Nephron (organoid): ENCODE measurements around the gene GTF3C1.

Experiments used
- H3K27ac Mint-ChIP-seq, 3 experiments: 2 replicates each; pipeline ENCODE4 v1.8.0; 2020; ENCODE audit warnings: mixed read lengths in 3 of 3, mild to moderate bottlenecking in 2 of 3, moderate library complexity in 1 of 3
- H3K27me3 Mint-ChIP-seq: 2 replicates; pipeline ENCODE4 v1.8.0; 2021; ENCODE audit warnings: low read depth, mild to moderate bottlenecking, moderate library complexity, mixed read lengths
- H3K36me3 Mint-ChIP-seq: 2 replicates; pipeline ENCODE4 v1.8.0; 2020; ENCODE audit warnings: low read depth, mixed read lengths
- H3K4me1 Mint-ChIP-seq: 2 replicates; pipeline ENCODE4 v1.8.0; 2020; ENCODE audit warnings: mixed read lengths
- H3K4me3 Mint-ChIP-seq, 3 experiments: 2 replicates each; pipeline ENCODE4 v1.8.0; 2020; ENCODE audit warnings: mild to moderate bottlenecking in 3 of 3, mixed read lengths in 3 of 3, moderate library complexity in 2 of 3
- H3K9me3 Mint-ChIP-seq: 2 replicates; pipeline ENCODE4 v1.8.0; 2020; ENCODE audit warnings: mixed read lengths
- TF ChIP-seq, protein P1 (sequence below), 3 experiments: fragments of 200-600 bp; sonication (generic); IDR thresholded peaks; one replicate each; pipeline ENCODE4 v1.5.0; 2021; ENCODE audit warnings: antibody characterized with exemption in 3 of 3; ENCODE audit not compliant: unreplicated experiment in 3 of 3

GTF3C1 gene

DNA sequence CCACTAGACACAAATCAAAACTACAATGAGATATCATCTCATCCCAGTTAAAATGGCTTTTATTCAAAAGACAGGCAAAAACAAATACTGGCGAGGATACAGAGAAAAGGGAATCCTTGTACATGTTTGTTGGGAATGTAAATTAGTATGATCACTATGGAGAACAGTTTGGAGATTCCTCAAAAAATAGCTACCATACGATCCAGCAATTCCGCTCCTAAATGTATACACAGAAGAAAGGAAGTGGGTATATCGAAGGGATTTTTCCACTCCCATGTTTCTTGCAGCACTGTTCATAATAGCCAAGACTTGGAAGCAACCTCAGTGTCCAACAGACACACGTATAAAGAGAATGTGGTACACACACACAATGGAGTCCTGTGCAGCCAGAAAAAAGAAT is 35.5 kb upstream of the GTF3C1 start:
- Mint-ChIP-seq H3K27ac (no peak overlapping the region), H3K36me3 (peaks cover 37% of the 10 kb centered on the region), H3K9me3 (peaks cover 4% of the 10 kb centered on the region), H3K4me1 (peaks cover 17% of the 10 kb centered on the region), H3K4me3 (no peak overlapping the region), H3K27me3 (no peaks in the 10 kb centered on the region)
- TF ChIP-seq, protein P1, sequence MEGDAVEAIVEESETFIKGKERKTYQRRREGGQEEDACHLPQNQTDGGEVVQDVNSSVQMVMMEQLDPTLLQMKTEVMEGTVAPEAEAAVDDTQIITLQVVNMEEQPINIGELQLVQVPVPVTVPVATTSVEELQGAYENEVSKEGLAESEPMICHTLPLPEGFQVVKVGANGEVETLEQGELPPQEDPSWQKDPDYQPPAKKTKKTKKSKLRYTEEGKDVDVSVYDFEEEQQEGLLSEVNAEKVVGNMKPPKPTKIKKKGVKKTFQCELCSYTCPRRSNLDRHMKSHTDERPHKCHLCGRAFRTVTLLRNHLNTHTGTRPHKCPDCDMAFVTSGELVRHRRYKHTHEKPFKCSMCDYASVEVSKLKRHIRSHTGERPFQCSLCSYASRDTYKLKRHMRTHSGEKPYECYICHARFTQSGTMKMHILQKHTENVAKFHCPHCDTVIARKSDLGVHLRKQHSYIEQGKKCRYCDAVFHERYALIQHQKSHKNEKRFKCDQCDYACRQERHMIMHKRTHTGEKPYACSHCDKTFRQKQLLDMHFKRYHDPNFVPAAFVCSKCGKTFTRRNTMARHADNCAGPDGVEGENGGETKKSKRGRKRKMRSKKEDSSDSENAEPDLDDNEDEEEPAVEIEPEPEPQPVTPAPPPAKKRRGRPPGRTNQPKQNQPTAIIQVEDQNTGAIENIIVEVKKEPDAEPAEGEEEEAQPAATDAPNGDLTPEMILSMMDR (IDR thresholded peaks at IDR 0.05; ENCODE audit: unreplicated experiment in 3 of 3), result no peak

GRCh38 chr16:27583634-27584033 is 33.9 kb upstream of the GTF3C1 start:
- H3K4me1 Mint-ChIP-seq, result peaks cover 32% of the 10 kb centered on the region
- H3K36me3 Mint-ChIP-seq, result peaks cover 35% of the 10 kb centered on the region
- TF ChIP-seq, protein P1 (IDR thresholded peaks at IDR 0.05; ENCODE audit: unreplicated experiment in 3 of 3), result no peak
- H3K4me3 Mint-ChIP-seq, result no peak overlapping the region
- peaks cover 4% of the 10 kb centered on the region for H3K9me3 Mint-ChIP-seq
- H3K27me3 Mint-ChIP-seq, result no peaks in the 10 kb centered on the region
- no peak overlapping the region for H3K27ac Mint-ChIP-seq

- Mint-ChIP-seq H3K4me3 (no peak overlapping the region), H3K27me3 (no peaks in the 10 kb centered on the region), H3K27ac (no peak overlapping the region), H3K36me3 (peaks cover 35% of the 10 kb centered on the region), H3K9me3 (peaks cover 4% of the 10 kb centered on the region), H3K4me1 (peaks cover 36% of the 10 kb centered on the region)
- TF ChIP-seq, protein P1 (IDR thresholded peaks at IDR 0.05; ENCODE audit: unreplicated experiment in 3 of 3), result no peak
Observed at GRCh38 chr16:27582883-27583282, 33.2 kb upstream of the GTF3C1 start.

DNA sequence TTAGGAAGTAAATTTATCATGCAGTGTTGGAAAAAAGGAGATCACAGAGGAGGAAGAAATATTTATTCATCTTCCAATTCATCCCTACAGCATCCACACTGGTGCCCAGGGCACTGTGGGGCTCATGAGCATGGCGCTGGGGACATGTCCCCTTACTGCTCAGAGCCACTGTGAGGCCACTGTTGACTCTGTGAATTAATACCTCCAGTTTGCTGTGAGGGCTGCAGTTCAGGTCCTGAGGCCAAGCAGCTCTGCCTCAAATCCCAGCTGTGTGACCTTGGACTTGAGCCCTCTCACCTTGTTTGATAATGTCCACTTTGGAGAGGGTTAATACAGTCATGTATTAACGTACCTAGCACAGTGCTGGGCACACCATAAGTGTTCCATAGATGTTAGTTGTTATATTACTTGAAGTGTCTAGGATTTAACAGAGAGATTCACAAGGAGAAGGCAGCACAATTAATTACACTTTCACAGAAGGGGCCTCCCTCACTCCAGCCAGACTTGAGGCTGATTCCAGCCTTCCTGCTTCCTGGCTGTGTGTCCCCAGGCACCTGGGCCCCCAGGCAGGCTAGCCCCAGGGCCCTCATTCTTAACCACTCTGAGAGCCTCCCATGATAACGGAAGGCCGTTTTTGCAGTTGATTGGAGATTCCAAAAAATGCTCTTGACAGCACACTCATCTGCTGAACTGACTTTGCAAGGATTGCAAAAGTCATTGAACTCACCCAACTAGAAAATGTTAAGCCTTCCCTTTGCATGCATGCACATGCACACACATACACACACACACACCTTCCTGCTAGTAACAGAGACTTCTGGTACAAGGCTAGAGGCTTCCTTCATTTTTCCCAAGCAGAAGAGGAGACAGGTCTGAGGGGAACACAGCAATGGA is 29.6 kb upstream of the GTF3C1 start:
- TF ChIP-seq, protein P1 (IDR thresholded peaks at IDR 0.05; ENCODE audit: unreplicated experiment in 3 of 3), result no peak
- Mint-ChIP-seq H3K4me1 (peaks cover 43% of the 10 kb centered on the region), H3K27ac (peak overlapping the region; percentile 72 to 88 (median 74)), H3K36me3 (peaks cover 28% of the 10 kb centered on the region), H3K4me3 (no peak overlapping the region), H3K27me3 (no peaks in the 10 kb centered on the region), H3K9me3 (no peaks in the 10 kb centered on the region)

GRCh38 chr16:27576729-27577128 is 27.0 kb upstream of the GTF3C1 start:
- Mint-ChIP-seq H3K9me3 (no peaks in the 10 kb centered on the region), H3K27ac (no peak overlapping the region), H3K27me3 (no peaks in the 10 kb centered on the region), H3K4me3 (no peak overlapping the region), H3K36me3 (peaks cover 7% of the 10 kb centered on the region), H3K4me1 (peaks cover 41% of the 10 kb centered on the region)
- TF ChIP-seq, protein P1 (IDR thresholded peaks at IDR 0.05; ENCODE audit: unreplicated experiment in 3 of 3), result no peak

DNA sequence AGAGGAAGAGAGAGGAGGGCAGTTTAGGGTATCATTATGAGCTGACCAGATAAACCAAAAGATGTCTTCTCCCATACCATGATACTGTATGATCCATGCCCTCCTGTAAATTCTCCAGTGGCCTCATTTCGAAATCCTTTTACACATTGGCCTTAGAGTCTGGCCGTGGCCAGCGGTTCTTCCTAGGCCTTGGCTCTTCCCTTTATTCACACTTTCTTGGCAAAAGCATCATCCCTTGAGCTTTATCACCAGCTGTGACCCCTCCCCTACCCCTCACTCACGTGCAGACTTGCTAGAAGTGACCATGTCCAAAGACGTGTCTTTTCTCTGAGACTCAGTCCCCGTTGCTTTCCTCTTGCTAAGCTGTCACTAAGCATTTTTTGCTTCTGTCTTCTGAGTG is 23.0 kb upstream of the GTF3C1 start:
- Mint-ChIP-seq H3K36me3 (peaks cover 6% of the 10 kb centered on the region), H3K9me3 (no peaks in the 10 kb centered on the region), H3K4me3 (peak overlapping the region in 1 of 3 experiments; percentile 28), H3K27me3 (no peaks in the 10 kb centered on the region), H3K27ac (peak overlapping the region; percentile 45 to 72 (median 61)), H3K4me1 (peaks cover 28% of the 10 kb centered on the region)
- TF ChIP-seq, protein P1 (IDR thresholded peaks at IDR 0.05; ENCODE audit: unreplicated experiment in 3 of 3), result no peak
